GM19438 (cell line): ENCODE results near the gene POU6F2.

Source experiments
- ATAC-seq: cut with Tn5 transposase; IDR thresholded peaks from one replicate; pipeline ENCODE4 v1.9.1; 2021; ENCODE audit warnings: low read depth; ENCODE audit not compliant: unreplicated experiment

POU6F2 gene

DNA sequence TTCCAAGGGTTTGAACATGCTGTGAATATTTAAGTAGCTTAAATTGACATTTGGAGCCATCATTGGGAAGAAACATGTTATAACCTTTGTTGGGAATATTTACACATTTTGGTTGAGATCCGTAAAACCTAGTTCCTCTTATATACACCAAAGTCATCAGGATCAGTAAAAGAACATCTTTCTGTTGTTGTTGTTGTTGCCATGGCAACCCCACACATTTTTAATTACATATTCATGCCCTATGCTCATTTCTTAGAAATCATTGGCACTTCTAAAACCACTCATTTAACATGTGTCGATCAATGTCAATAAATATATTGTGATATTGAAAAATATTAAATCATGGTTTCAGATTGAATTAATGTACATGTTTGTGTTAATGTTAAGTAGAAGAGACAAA, 122.6 kb downstream of the POU6F2 start:
- ATAC-seq = no peak

DNA sequence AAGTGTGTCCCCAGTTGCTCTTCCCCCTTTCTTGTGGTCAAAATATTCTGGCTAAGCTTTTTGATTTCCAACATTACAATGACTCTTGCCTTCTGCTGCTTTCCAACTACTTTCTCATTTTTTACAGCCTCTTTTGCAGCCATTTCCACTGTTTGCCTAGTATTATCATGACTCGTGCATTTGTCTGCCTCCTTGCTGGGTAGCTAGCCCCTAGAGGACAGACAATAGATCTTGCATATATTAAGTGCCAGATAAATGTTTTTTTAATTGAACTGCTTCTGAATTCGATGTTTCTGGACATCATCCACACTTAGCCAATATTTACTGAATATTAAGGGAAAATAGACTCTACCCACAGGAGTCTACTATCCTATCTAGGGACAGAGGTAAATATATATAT, 124.5 kb downstream of the POU6F2 start:
- ATAC-seq = no peak

DNA sequence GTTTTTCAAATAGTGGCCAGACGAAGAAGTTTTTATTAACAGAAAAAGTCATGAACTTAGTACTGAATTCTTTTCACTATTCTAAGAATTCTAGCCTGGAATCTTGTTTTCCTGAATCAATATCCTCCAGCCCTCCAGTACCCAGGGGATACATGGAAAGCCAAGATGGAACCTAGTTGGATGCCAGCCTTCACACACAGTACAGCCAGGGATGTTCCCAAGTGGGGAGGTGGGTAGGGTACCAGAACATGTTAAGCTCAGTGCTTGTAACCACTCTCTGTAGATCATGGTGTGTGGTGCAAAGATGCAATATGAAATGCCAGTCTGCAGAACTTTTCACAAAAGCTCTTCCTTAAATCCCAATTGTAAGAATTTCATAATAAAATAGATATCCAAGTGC, 128.0 kb downstream of the POU6F2 start:
- ATAC-seq = no peak

DNA sequence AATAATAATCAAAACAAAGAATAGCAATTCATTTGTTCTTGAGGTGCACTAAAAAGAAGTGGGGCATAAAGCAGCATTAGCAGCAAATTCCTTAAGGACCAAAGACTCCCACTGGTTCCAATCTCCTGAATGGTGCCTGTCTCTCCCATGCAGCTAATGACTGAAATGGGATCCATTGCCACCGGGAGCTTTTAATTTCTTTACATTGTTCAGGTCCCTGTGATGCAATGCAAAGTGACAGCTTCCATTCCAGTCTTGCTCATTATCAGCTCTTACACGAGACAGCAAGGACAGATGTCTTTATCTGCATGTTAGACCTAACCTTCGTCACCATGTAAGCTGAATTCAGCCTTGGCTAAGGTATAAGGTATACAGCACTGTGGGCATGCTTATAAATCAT, 148.1 kb downstream of the POU6F2 start:
- ATAC-seq = no peak

DNA sequence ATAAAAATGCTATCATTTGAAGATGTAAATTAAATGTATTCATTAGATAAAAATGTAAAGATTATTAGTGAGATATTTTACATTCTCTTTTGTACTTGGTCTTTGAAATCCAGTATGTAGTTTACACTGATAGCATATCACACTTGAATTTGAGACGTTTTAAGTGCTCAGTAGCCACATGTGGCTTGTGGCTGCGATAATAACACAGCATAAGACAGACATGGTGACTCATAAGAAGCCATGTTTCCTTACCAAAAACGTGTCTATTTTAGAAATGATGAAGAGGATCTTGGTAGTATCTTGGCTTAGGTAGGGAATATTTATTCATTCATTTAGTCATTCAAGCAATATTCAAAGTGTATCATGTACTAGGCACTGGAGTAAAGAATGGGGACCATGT, 149.3 kb downstream of the POU6F2 start:
- no peak for ATAC-seq

DNA sequence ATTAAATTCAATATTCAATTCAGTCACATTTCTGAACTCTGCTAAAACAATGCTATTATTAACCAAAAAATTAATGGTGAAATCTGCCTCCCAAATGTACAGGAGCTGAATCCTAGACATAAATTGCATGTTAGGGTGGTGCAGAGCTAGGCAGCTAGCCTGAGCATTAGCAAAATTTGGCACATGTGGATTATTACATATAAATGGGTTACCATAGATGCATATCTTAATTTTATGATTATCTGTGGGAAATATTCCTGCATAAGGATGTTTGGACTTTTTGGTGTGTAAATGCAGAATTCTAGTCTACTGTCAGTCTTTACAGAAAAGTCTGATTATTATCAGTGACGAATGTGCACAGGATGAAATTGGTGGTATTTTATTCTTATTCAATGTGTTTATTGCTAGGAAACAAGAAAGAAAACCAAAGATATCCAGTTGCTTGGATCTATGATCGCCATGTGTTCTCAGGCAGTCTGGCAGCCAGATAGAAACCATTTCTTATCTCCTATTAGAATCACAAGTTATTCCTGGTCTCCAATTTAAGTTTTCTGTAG, 150.7 kb downstream of the POU6F2 start:
- no peak for ATAC-seq

DNA sequence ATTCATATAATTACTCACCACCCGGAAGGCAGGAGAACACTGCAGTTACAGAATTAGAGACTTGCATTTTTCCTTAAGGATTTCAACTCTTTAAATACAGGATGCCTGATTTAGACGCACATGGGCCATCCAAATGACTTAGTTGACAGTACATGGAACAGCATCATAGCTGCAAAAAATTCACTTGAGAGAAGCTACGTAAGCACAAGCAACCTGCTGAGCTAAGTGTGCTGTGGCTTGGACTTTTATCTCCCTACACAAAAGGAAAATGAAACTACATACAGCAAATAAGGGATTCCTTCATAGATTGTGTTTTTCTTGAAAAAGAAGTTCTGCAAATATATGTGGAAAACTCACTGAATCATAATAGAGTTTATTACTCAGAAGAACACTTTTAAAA, 152.6 kb downstream of the POU6F2 start:
- no peak for ATAC-seq

DNA sequence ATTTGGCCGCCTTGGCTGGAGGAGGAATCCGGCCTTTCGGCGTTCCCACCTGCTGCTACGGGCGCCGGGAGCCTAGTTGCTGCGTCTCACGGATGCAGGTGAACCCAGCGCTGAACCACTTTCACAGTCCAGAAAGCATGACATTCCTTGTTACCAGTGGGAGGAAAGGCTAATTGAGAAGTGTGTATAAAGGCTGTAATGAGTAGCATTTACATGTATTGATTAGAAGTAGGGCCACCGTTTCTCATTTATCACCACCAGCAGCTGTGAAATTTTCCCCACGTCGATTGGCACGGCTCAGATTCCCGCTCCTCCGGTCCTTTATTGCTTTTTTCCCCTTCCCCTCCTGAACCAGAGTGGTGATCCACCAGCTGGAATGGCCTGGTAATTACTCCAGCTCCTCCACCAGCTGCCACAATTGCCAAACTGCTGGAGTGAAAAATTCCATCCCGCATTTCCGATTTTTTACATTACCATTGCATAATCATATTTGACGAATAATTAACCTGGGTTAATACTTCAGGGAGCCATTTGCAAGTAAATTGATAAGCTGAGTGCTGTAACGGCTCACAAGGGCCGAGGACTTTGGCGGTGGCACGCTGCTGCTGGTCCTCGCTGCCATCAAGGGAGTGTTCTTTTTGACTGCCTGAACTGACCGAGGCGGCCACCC, 153.3 kb downstream of the POU6F2 start:
- ATAC-seq = no peak

DNA sequence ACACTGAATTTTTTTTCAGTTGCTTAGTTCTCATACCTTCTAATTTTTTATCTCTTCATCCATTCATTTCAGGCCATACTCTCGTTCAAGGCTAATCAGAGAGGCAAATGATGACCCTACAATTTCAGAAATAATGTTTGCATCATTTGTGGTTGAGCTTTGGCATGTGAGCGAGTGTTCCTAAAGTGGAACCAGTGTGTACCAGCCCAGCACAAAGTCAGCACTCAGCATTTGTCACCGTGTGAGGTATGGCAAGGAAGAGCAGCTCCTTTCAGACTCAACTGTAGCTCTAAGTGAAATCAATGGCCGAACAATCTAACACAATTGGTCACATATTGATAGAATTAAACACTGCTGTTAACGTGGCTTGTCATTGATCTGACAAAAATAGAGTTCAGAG, 154.6 kb downstream of the POU6F2 start:
- ATAC-seq = no peak

DNA sequence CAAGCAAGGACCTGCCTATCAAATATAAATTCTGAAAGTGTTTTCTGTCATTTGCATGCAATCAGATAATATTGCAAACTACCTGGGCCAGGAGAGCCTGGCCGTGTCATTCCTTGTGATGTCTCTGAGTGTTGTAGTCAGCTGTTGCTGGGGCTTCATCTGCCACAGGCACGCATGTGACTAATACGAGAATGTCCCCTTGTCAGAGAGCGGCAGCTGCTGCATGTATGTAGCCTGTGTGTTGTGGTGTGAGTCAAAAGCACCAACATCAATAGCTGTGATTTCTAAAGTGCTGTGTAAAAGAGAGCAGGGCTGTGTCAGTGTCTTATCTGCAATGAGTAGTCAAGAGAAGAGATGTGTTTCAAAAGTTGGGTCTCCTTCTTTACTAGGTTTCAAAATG, 155.4 kb downstream of the POU6F2 start:
- no peak for ATAC-seq

DNA sequence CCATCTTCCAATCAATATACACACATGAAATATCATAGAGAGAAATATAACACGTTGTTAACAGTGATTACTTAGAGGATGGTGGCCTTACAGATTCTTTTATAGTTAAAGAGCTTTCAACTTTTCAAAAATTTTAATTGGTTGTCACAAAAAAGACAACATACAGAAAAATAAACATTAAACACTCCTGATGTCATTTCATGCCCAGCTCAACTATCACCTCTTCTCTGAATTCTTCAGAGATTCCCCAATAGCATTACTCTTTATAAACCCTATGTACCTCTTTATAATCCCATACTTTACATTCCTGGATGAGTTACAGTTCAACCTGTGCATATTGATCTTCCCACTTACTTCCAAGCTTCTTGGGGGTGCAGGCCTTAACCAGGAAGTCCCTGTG, 159.8 kb downstream of the POU6F2 start:
- ATAC-seq = no peak

DNA sequence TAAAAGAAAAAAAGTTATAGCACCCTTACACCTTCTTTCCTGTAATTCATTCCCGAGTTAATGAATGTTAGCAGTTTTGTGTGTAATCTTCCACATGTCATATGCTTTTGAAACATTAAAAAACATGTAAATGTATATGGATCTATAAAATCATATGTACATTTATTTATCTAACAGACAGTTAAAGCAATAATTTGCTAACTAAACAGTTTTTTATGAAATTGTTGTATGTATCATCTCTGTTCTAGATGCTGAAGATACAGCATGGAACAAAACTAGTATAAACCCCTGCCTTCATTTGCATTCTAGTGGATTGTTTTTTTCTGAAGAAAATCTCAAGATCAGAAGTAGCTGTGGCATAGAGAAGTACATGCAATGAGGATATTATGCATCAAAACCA, 165.0 kb downstream of the POU6F2 start:
- no peak for ATAC-seq

DNA sequence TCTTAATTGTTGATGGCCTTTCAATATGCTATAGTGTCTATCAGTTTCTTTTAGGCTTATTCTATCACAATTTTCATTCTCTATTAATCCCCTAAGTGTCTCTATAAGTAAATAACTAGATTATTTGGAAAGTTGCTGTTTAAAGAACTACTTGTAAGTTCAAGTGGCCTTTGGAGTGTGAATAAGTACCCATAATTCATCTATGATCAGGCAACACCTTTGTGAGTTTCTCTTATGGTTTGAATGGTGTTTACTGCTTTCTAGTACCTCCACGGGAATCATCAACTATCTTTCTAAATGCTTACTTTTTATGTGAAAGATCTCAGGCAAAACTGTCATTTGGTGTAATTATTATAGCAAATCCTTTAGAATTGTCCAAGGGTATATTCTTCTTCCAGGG, 166.7 kb downstream of the POU6F2 start:
- ATAC-seq = no peak

DNA sequence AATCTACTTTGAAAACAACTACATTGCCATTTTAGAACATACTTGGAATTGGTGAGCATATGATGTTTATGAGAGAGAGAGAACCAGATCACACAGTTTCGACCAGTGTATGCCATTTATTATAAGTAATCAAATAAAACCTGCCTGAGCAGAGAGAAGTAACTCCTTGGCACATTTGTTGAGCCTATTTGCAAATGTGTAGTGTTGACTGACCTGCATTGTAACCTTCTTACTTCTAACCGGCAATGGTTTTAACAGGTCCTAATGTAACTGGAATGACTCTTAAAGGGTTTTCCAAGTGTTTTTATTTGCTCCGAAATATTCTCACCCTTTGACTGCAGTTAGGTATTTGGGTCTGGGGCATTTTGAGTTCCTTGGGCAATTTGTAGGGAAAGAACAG, 167.6 kb downstream of the POU6F2 start:
- ATAC-seq = no peak

DNA sequence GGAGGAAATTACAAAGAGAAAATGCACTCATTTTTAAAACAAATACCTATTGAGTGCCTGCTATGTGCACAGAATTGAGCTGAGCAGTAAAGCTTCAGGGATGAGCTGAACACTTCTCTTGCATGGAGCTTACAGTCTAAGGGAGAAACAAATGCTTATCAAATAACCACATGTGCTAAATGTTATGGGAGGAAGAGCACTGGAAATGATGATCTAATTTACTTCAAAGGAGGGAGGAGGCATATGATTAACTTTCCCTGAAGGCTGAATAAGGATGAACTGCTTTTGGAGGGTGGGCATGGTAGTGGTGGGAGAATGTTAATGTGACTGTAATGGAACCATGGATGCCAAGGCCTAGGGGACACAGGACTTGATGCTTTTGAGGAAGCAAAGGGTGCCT, 168.2 kb downstream of the POU6F2 start:
- no peak for ATAC-seq

DNA sequence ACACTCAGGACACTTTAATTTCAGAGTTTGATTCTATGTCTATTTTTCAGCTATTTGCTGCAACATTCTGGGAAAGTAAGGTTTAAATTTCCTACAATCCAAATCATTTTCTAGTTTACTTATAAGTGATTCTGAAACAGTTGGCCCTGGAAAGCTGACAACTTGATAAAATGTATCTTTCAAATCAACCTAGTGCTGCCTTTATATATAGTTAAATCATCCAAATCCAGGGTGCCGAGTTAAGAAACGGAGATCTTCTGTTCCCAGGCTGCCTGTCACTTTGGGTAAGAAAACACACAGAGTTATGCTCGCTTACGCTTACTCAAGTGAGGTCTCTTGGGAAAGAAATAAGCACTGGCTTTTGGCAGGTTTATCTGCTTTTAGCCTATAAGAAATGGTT, 175.0 kb downstream of the POU6F2 start:
- no peak for ATAC-seq

DNA sequence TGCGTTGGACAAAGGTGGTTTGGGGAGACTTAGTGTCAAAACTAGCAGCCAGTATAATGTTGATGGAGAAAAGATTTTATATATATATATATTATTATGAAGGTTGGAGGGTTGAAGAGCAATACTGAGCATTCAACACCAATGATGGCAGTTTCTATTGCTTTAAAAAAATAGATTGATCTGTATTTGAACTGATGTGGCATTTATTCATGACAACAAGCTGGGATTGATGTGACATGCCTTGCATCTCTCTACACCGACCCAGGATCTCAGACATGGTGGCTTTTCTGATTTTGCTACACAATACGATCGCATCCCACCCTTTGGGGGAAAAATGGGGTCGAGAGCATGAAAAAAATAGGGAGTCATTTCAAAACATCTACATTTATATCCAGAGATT, 175.4 kb downstream of the POU6F2 start:
- no peak for ATAC-seq

DNA sequence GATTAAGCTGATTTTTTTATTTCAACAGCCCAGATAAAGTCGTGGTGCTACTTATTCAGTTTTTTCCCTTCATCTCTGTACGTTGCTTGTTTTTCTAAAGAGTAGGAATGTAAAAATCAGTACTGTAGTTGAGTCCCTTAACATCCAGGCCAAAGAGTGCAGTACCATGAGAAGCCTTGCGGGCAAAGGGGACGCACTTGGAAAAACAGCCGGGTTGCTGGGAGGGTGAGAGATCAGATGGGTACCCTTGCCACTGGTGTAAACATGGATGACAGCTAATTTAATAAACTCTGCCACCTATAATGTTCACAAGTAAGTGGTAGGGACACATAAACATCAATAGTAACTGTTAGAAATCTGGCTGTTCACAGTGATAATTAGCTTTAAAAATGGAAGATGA, 175.9 kb downstream of the POU6F2 start:
- ATAC-seq = no peak

DNA sequence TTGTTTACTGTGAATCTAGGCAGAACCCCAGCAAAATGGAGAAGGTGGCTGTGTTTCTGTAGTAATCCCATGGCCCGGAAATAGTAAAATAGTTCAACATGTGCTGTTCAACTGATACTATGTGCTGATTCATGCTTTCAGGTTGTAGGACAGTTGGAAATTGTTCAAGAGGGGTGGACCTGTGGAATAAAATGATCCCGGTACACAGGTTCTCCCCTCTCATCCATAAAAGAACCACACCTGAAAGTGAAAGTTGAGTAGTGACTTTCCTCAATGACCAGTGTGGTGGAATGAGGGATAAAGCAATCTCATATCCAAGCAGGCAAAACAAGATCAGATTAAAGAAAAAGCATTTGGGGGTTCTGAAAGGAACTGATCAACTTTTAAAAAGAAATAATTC, 177.1 kb downstream of the POU6F2 start:
- no peak for ATAC-seq

DNA sequence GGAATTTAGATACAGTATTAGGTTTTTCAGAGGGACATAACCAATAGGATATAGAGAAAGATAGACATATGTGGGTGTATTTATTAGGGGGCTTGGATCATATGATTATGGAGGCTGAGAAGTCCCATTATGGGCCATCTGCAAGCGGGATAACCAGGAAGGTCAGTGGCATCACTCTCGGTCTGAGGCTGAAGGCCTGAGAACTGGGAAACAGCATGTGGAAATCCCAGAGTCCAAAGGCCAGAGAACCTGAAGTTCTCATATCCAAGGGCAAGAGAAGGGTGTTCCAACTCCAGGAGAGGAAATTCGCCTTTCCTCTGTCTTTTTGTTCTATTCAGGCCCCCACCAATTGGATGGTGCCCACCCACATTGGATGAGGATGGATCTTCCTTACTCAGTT, 180.7 kb downstream of the POU6F2 start:
- ATAC-seq = no peak

DNA sequence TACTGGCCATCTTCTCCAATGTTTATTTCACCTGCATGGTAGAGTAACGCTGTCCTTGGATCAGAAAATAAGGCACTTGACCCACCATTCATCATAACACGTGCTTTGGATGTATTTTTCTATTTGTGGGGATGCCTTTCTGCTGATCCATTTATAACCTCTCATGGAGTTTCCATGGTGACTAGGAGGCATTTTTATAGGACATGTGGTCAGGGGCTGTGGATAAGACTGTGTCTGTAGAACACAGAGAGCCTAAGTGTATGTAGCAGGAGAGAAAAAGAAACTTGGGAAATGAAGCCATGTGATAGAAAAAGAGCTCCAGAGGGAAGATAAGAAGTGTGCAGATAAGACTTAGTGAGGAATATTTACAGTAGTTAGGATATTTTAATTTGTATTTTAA, 184.2 kb downstream of the POU6F2 start:
- no peak for ATAC-seq

DNA sequence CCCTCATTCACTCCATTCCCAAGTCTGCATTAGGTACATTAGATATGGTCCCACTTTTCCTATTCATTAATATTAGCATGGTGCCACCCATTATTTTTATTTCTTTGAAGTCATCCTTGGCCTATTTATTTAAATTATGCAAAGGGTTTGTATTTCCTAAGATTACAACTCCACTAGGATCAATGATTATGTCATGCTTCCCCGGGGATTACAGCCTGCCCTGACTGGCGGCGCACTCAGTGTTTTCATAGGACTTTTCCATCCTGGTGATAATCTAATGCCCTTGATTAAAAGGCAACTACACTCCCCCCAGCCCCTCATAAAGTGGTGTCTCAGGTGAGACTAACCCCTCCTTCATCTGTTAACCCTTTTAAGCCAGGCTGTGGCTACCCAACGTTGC, 187.2 kb downstream of the POU6F2 start:
- no peak for ATAC-seq
